Trophoblast cell (in vitro differentiated cells and primary cell): ENCODE measurements around the gene IRAK1.
A peak's percentile ranks its signal among the peaks of the same experiment; 100 is the strongest.
"Not testable (repeated sequence)": the region's sequence is repeated elsewhere in the genome, so short reads cannot be mapped to it uniquely, and the experiment has no call there.

Experiments used
- DNase-seq, 2 donors: peaks; one replicate each; pipeline ENCODE4 v3.0.0-alpha.2; 2016
- H2AFZ ChIP-seq: 2 replicates; pipeline ENCODE4 v1.6.1; 2013; ENCODE audit warnings: low read length, moderate library complexity, mild to moderate bottlenecking; ENCODE audit not compliant: insufficient read depth, poor library complexity
- H2AK5ac ChIP-seq: 2 replicates; pipeline ENCODE4 v1.6.1; 2013; ENCODE audit warnings: mild to moderate bottlenecking, low read length
- H2BK120ac ChIP-seq: 2 replicates; pipeline ENCODE4 v1.6.1; 2013; ENCODE audit warnings: low read length, mild to moderate bottlenecking, moderate library complexity; ENCODE audit not compliant: insufficient read depth, poor library complexity
- H2BK12ac ChIP-seq: 2 replicates; pipeline ENCODE4 v1.6.1; 2013; ENCODE audit warnings: mild to moderate bottlenecking, low read length, moderate library complexity
- H2BK5ac ChIP-seq: 2 replicates; pipeline ENCODE4 v1.6.1; 2013; ENCODE audit warnings: low read length, low read depth, moderate library complexity, mild to moderate bottlenecking; ENCODE audit not compliant: poor library complexity
- H3K14ac ChIP-seq: 2 replicates; pipeline ENCODE4 v1.6.1; 2013; ENCODE audit warnings: mild to moderate bottlenecking, low read length
- H3K18ac ChIP-seq: 2 replicates; pipeline ENCODE4 v1.6.1; 2013; ENCODE audit warnings: mild to moderate bottlenecking, low read length
- H3K23ac ChIP-seq: 2 replicates; pipeline ENCODE4 v1.6.1; 2013; ENCODE audit warnings: low read length
- H3K27ac ChIP-seq: 2 replicates; pipeline ENCODE4 v1.5.1; 2013; ENCODE audit warnings: low read depth, mild to moderate bottlenecking, inconsistent platforms, low read length, moderate library complexity
- H3K27me3 ChIP-seq: 2 replicates; pipeline ENCODE4 v1.6.1; 2013; ENCODE audit warnings: inconsistent platforms, mild to moderate bottlenecking, low read length, moderate library complexity; ENCODE audit not compliant: insufficient read depth
- H3K36me3 ChIP-seq, 2 experiments: 1 replicate in 1 of 2; 2 replicates in 1 of 2; pipeline ENCODE4 v1.6.1; 2013; ENCODE audit warnings: low read length in 2 of 2, mild to moderate bottlenecking in 2 of 2, moderate library complexity in 1 of 2; ENCODE audit not compliant: insufficient read depth in 2 of 2, control insufficient read depth in 1 of 2
- H3K4ac ChIP-seq: 2 replicates; pipeline ENCODE4 v1.6.1; 2013; ENCODE audit warnings: low read depth, mild to moderate bottlenecking, low read length, moderate library complexity
- H3K4me1 ChIP-seq, 2 experiments: 1 replicate in 1 of 2; 2 replicates in 1 of 2; pipeline ENCODE4 v1.6.1; 2013; ENCODE audit warnings: low read length in 2 of 2, mild to moderate bottlenecking in 2 of 2, moderate library complexity in 1 of 2; ENCODE audit not compliant: insufficient read depth in 2 of 2, control insufficient read depth in 1 of 2
- H3K4me2 ChIP-seq: 2 replicates; pipeline ENCODE4 v1.6.1; 2013; ENCODE audit warnings: inconsistent platforms, mild to moderate bottlenecking, low read length, moderate library complexity
- H3K4me3 ChIP-seq: 2 replicates; pipeline ENCODE4 v1.5.1; 2013; ENCODE audit warnings: mild to moderate bottlenecking, low read depth, low read length, inconsistent platforms
- H3K79me1 ChIP-seq: one replicate; pipeline ENCODE4 v1.6.1; 2013; ENCODE audit warnings: low read length
- H3K79me2 ChIP-seq: 2 replicates; pipeline ENCODE4 v1.6.1; 2013; ENCODE audit warnings: low read length, mild to moderate bottlenecking; ENCODE audit not compliant: control insufficient read depth, insufficient read depth, poor library complexity
- H3K9ac ChIP-seq: 2 replicates; pipeline ENCODE4 v1.6.1; 2013; ENCODE audit warnings: mild to moderate bottlenecking, low read length
- H3K9me3 ChIP-seq: 2 replicates; pipeline ENCODE4 v1.6.1; 2013; ENCODE audit warnings: low read depth, mild to moderate bottlenecking, control low read depth, inconsistent platforms, low read length; ENCODE audit not compliant: insufficient read depth
- H4K12ac ChIP-seq: 2 replicates; pipeline ENCODE4 v1.6.1; 2013; ENCODE audit warnings: low read depth, mild to moderate bottlenecking, low read length, moderate library complexity
- H4K8ac ChIP-seq: 2 replicates; pipeline ENCODE4 v1.6.1; 2013; ENCODE audit warnings: low read depth, mild to moderate bottlenecking, low read length, moderate library complexity
- H4K91ac ChIP-seq: one replicate; pipeline ENCODE4 v1.6.1; 2013; ENCODE audit warnings: low read depth, mild to moderate bottlenecking, low read length, moderate library complexity
- WGBS: extraction: QIAGEN DNeasy Blood & Tissue Kit; methylation state at CpG from one replicate; pipeline ENCODE4 v1.1.7; 2013; ENCODE audit warnings: missing lambda C conversion rate; ENCODE audit not compliant: insufficient read length, insufficient coverage; ENCODE audit errors: extremely low coverage; 5-methylcytosine and 5-hydroxymethylcytosine counted together

IRAK1 gene

GRCh38 chrX:153999359-154000037 is 20.2 kb downstream of the IRAK1 start:
- Histone ChIP-seq H2AFZ (no peak overlapping the region), H3K4me1 (peaks cover 11 to 12% of the 10 kb centered on the region in 2 experiments), H3K23ac (no peak overlapping the region), H3K14ac (no peak overlapping the region), H2BK12ac (no peak overlapping the region), H3K4me3 (no peak overlapping the region), H3K27me3 (no peaks in the 10 kb centered on the region), H4K8ac (peak overlapping the region; percentile 56), H3K9ac (no peak overlapping the region), H2BK120ac (no peak overlapping the region), H3K79me2 (no peaks in the 10 kb centered on the region), H4K91ac (no peak overlapping the region), H3K9me3 (no peaks in the 10 kb centered on the region), H3K4ac (no peak overlapping the region), H3K4me2 (peak overlapping the region; percentile 23), H3K36me3 (no peaks in the 10 kb centered on the region), H3K18ac (no peak overlapping the region), H3K79me1 (peaks cover 4% of the 10 kb centered on the region), H3K27ac (no peak overlapping the region), H2BK5ac (no peak overlapping the region), H4K12ac (no peak overlapping the region), H2AK5ac (no peak overlapping the region)
- no CpG with 5 or more reads among the region's 19 CpGs for WGBS
- no peak for DNase-seq

DNA sequence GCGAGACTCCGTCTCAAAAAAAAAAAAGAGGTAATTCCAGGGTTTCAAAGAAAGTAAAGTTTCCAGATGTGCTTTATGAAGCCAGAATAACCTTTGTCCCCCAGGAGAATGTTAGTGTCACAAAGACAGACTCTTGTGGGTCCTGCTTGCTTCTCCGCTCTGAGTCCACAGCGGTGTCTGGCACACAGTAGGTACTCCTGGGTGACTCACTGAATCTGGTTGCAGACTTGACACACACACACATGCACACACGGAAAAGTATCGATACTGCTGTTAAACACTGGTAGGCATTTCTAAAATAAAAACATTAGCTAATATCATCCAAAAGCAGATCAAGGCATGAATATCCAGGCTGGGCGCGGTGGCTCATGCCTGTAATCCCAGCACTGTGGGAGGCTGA is 24.2 kb downstream of the IRAK1 start:
- Histone ChIP-seq H4K8ac (no peak overlapping the region), H2BK120ac (no peak overlapping the region), H2BK5ac (no peak overlapping the region), H3K27ac (no peak overlapping the region), H4K91ac (no peak overlapping the region), H3K4ac (no peak overlapping the region), H2AFZ (no peak overlapping the region), H3K14ac (no peak overlapping the region), H3K79me1 (no peaks in the 10 kb centered on the region), H3K4me1 (peaks cover 3 to 8% of the 10 kb centered on the region in 2 experiments), H3K4me3 (no peak overlapping the region), H4K12ac (no peak overlapping the region), H3K27me3 (no peaks in the 10 kb centered on the region), H3K9me3 (no peaks in the 10 kb centered on the region), H3K9ac (no peak overlapping the region), H3K18ac (no peak overlapping the region), H3K79me2 (no peaks in the 10 kb centered on the region), H3K4me2 (no peak overlapping the region), H3K36me3 (no peaks in the 10 kb centered on the region), H3K23ac (no peak overlapping the region), H2BK12ac (no peak overlapping the region), H2AK5ac (no peak overlapping the region)
- DNase-seq = no peak
- no CpG with 5 or more reads among the region's 8 CpGs for WGBS

DNA sequence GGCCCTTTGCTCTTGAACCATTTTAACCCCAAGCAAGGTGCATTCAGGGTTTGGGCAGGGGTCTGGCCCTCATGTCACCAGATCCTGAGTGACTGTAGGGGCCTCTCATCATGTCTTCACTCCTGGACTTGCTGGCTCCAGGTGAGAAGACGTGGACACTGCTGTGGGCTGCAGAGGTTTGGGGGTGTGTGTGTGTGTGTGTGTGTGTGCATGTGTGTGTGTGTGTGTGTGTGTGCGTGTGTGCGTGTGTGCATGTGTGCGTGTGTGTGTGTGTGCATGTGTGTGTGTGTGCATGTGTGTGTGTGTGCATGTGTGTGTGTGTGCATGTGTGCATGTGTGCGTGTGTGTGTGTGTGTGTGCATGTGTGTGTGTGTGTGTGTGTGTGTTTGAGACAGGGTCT is 25.3 kb downstream of the IRAK1 start:
- not testable (repeated sequence) for H4K91ac ChIP-seq, H2BK12ac ChIP-seq, H3K18ac ChIP-seq, H3K14ac ChIP-seq, H3K4me2 ChIP-seq, H3K4me3 ChIP-seq, H3K27me3 ChIP-seq, H3K36me3 ChIP-seq, H2AK5ac ChIP-seq, H3K79me1 ChIP-seq, H3K9me3 ChIP-seq, DNase-seq, H4K8ac ChIP-seq, H2BK120ac ChIP-seq, H3K23ac ChIP-seq, H4K12ac ChIP-seq, H3K4ac ChIP-seq, H2AFZ ChIP-seq, H2BK5ac ChIP-seq, H3K4me1 ChIP-seq, H3K9ac ChIP-seq, H3K27ac ChIP-seq, H3K79me2 ChIP-seq
- no CpG with 5 or more reads among the region's 5 CpGs for WGBS

DNA sequence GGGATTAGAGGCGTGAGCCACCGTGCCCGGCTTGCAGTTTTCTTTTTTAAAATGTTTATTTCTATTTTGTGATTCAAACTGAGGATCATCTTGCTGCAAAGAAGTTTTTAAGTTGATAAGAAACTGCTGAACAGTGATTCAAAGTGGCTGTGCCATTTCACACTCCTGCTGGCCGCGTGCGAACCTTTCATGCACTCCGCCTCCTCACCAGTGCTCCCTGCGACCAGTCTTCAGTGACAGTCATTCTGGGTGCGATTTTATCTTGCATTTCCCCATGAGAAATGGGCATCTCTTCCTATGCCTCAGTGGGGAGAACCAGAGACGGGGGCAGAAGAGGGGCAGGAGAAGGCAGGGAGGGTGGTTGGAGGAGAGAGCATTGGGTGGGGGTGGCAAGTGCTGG is 25.7 kb downstream of the IRAK1 start:
- Histone ChIP-seq H3K4ac (no peak overlapping the region), H3K18ac (no peak overlapping the region), H3K79me2 (no peaks in the 10 kb centered on the region), H2BK12ac (no peak overlapping the region), H3K9me3 (no peaks in the 10 kb centered on the region), H2BK120ac (no peak overlapping the region), H2AFZ (no peak overlapping the region), H4K91ac (no peak overlapping the region), H3K27ac (no peak overlapping the region), H3K36me3 (no peaks in the 10 kb centered on the region), H3K4me1 (no peaks in the 10 kb centered on the region), H4K8ac (no peak overlapping the region), H2AK5ac (no peak overlapping the region), H3K4me3 (no peak overlapping the region), H3K79me1 (no peaks in the 10 kb centered on the region), H3K23ac (no peak overlapping the region), H2BK5ac (no peak overlapping the region), H3K4me2 (no peak overlapping the region), H4K12ac (no peak overlapping the region), H3K9ac (no peak overlapping the region), H3K27me3 (no peaks in the 10 kb centered on the region), H3K14ac (no peak overlapping the region)
- no CpG with 5 or more reads among the region's 10 CpGs for WGBS
- DNase-seq = no peak
